ENCODE results near the gene MKNK1.

The MKNK1 gene

GRCh38 chr1:46585312-46585938, 18.6 kb downstream of the MKNK1 start:
- TF ChIP-seq CTCF (conservative IDR thresholded peaks at IDR 0.05; ENCODE audit: low read depth, low read length): no peak
- no peaks in the 10 kb centered on the region for H3K79me2 ChIP-seq (ENCODE audit: insufficient read depth, low read depth)
- no peaks in the 10 kb centered on the region for H4K20me1 ChIP-seq (ENCODE audit: insufficient read depth)
- H3K36me3 ChIP-seq (ENCODE audit: insufficient read depth): no peaks in the 10 kb centered on the region
- no peak overlapping the region for H3K4me2 ChIP-seq
- H3K4me3 ChIP-seq (IDR thresholded peaks at IDR 0.05; ENCODE audit: insufficient read depth, low read depth, low read length): no peak overlapping the region
- H3K27ac ChIP-seq: no peak overlapping the region
- no peak overlapping the region for H3K9ac ChIP-seq
- no peak overlapping the region for H2AFZ ChIP-seq (ENCODE audit: low read depth)
- no peaks in the 10 kb centered on the region for H3K4me1 ChIP-seq (ENCODE audit: low read depth, poor library complexity, severe bottlenecking)
- H3K27me3 ChIP-seq (ENCODE audit: insufficient read depth, low read depth): no peaks in the 10 kb centered on the region

- Histone ChIP-seq H4K20me1 (ENCODE audit: insufficient read depth) (no peaks in the 10 kb centered on the region), H3K4me1 (ENCODE audit: low read depth, poor library complexity, severe bottlenecking) (no peaks in the 10 kb centered on the region), H3K36me3 (ENCODE audit: insufficient read depth) (no peaks in the 10 kb centered on the region), H3K4me3 (IDR thresholded peaks at IDR 0.05; ENCODE audit: insufficient read depth, low read depth, low read length) (no peak overlapping the region), H3K4me2 (no peak overlapping the region), H2AFZ (ENCODE audit: low read depth) (no peak overlapping the region), H3K79me2 (ENCODE audit: insufficient read depth, low read depth) (no peaks in the 10 kb centered on the region), H3K27me3 (ENCODE audit: insufficient read depth, low read depth) (no peaks in the 10 kb centered on the region), H3K27ac (no peak overlapping the region), H3K9ac (no peak overlapping the region)
- TF ChIP-seq CTCF (conservative IDR thresholded peaks at IDR 0.05; ENCODE audit: low read depth, low read length): no peak
Observed at GRCh38 chr1:46583494-46583893, 20.6 kb downstream of the MKNK1 start.

- no peaks in the 10 kb centered on the region for H3K79me2 ChIP-seq (ENCODE audit: insufficient read depth, low read depth)
- no peak overlapping the region for H3K9ac ChIP-seq
- no peaks in the 10 kb centered on the region for H4K20me1 ChIP-seq (ENCODE audit: insufficient read depth)
- no peak overlapping the region for H2AFZ ChIP-seq (ENCODE audit: low read depth)
- no peaks in the 10 kb centered on the region for H3K27me3 ChIP-seq (ENCODE audit: insufficient read depth, low read depth)
- no peak for TF ChIP-seq CTCF (conservative IDR thresholded peaks at IDR 0.05; ENCODE audit: low read depth, low read length)
- H3K36me3 ChIP-seq (ENCODE audit: insufficient read depth): no peaks in the 10 kb centered on the region
- H3K4me3 ChIP-seq (IDR thresholded peaks at IDR 0.05; ENCODE audit: insufficient read depth, low read depth, low read length): no peak overlapping the region
- H3K4me2 ChIP-seq: no peak overlapping the region
- H3K27ac ChIP-seq: no peak overlapping the region
- H3K4me1 ChIP-seq (ENCODE audit: low read depth, poor library complexity, severe bottlenecking): no peaks in the 10 kb centered on the region
Observed at GRCh38 chr1:46582972-46583371, 21.1 kb downstream of the MKNK1 start.

- H3K27ac ChIP-seq: no peak overlapping the region
- H3K4me3 ChIP-seq (IDR thresholded peaks at IDR 0.05; ENCODE audit: insufficient read depth, low read depth, low read length): no peak overlapping the region
- H3K4me1 ChIP-seq (ENCODE audit: low read depth, poor library complexity, severe bottlenecking): no peaks in the 10 kb centered on the region
- H2AFZ ChIP-seq (ENCODE audit: low read depth): no peak overlapping the region
- H3K9ac ChIP-seq: no peak overlapping the region
- no peak overlapping the region for H3K4me2 ChIP-seq
- TF ChIP-seq CTCF (conservative IDR thresholded peaks at IDR 0.05; ENCODE audit: low read depth, low read length): no peak
- H4K20me1 ChIP-seq (ENCODE audit: insufficient read depth): no peaks in the 10 kb centered on the region
- no peaks in the 10 kb centered on the region for H3K79me2 ChIP-seq (ENCODE audit: insufficient read depth, low read depth)
- H3K27me3 ChIP-seq (ENCODE audit: insufficient read depth, low read depth): no peaks in the 10 kb centered on the region
- H3K36me3 ChIP-seq (ENCODE audit: insufficient read depth): no peaks in the 10 kb centered on the region
Observed at GRCh38 chr1:46581681-46582455, 22.2 kb downstream of the MKNK1 start.

Measured in KMS-11 (cell line).